Hematopoietic multipotent progenitor cell treated with erythropoietin and hydrocortisone succinate and interleukin-3 and kit ligand, for 15 days (in vitro differentiated cells): ENCODE results near the gene RLIM.

ENCODE experiments used
- DNase-seq: peaks from one replicate; pipeline ENCODE4 v3.0.0-alpha.2; 2015; ENCODE audit warnings: low spot score

RLIM gene

GRCh38 chrX:74536152-74536831 is 78.1 kb downstream of the RLIM start:
- DNase-seq, result no peak

- DNase-seq, result no peak
Observed at GRCh38 chrX:74535408-74536151, 78.8 kb downstream of the RLIM start.
